Measurements from ENCODE around the gene BCL11A. TPM values are rescaled to one million over a fixed set of nuclear protein-coding genes. Genes with fewer than 3 reads are reported as not detected.

BCL11A gene
- total RNA-seq, 1 experiment from 2014 or later: 91.4 TPM

- no peak for DNase-seq
- WGBS (ENCODE audit: extremely low coverage, insufficient read length, low lambda C conversion rate): no CpG with 5 or more reads among the region's 8 CpGs
- H3K27me3 Mint-ChIP-seq (ENCODE audit: low read depth): peaks cover 14% of the 10 kb centered on the region
- no peak overlapping the region for H2BK15ac ChIP-seq (ENCODE audit: low read depth, low read length)
- no peak overlapping the region for H3T11ph ChIP-seq (ENCODE audit: low read length)
- no peak overlapping the region for H3K27ac Mint-ChIP-seq
- H3K4me1 Mint-ChIP-seq: peaks cover 41 to 55% of the 10 kb centered on the region in 2 experiments
- no peaks in the 10 kb centered on the region for H3K79me1 ChIP-seq (ENCODE audit: insufficient read depth, low read depth, low read length, poor library complexity, severe bottlenecking)
- H3K23me2 ChIP-seq (ENCODE audit: insufficient read length, low read depth, low read length, poor library complexity, severe bottlenecking): no peaks in the 10 kb centered on the region
- no peak overlapping the region for H3K4me2 ChIP-seq (ENCODE audit: insufficient read depth, insufficient read length, low read length)
- no peak overlapping the region for H2BK12ac ChIP-seq (ENCODE audit: insufficient read length, low read depth, low read length)
- no peaks in the 10 kb centered on the region for H3K9me3 ChIP-seq (ENCODE audit: control insufficient read depth, low read depth, low read length)
- no peak overlapping the region for H4K8ac ChIP-seq (replicated peaks; ENCODE audit: insufficient read length, low read depth, low read length)
- H3K56ac ChIP-seq (ENCODE audit: insufficient read length, low read depth, low read length): no peak overlapping the region
- H4K91ac ChIP-seq (ENCODE audit: insufficient read length, low read depth, low read length): no peak overlapping the region
- no peak overlapping the region for H2AFZ ChIP-seq (ENCODE audit: low read length)
- H2AK5ac ChIP-seq (ENCODE audit: insufficient read length, low read length): no peak overlapping the region
- H3K18ac ChIP-seq (ENCODE audit: insufficient read length, low read depth, low read length): no peak overlapping the region
- TF ChIP-seq CTCF (conservative IDR thresholded peaks at IDR 0.05): no peak
- H3K9me3 Mint-ChIP-seq: no peaks in the 10 kb centered on the region; a peak in 1 of 5 replicates
- no peak overlapping the region for H3K23ac ChIP-seq (ENCODE audit: insufficient read length, low read depth, low read length)
- H3K27me3 ChIP-seq (ENCODE audit: insufficient read depth, low read length): peaks cover 1% of the 10 kb centered on the region; the same call in 1 of the 2 replicates
- H3K4me3 Mint-ChIP-seq: no peak overlapping the region
- no peak overlapping the region for H4K5ac ChIP-seq (ENCODE audit: insufficient read length, low read depth, low read length)
- H2BK5ac ChIP-seq (ENCODE audit: insufficient read length, low read length): no peak overlapping the region
- H2BK120ac ChIP-seq (ENCODE audit: low read depth, low read length, poor library complexity, severe bottlenecking): no peak overlapping the region
- no peak overlapping the region for H3K4ac ChIP-seq (ENCODE audit: low read depth, low read length)
- no peaks in the 10 kb centered on the region for H4K20me1 ChIP-seq (ENCODE audit: control insufficient read depth, insufficient read depth, insufficient read length)
- H3K4me1 ChIP-seq (ENCODE audit: insufficient read depth, low read length): peaks cover 3% of the 10 kb centered on the region; the same call in 1 of the 2 replicates
- no peaks in the 10 kb centered on the region for H3K79me2 ChIP-seq (ENCODE audit: insufficient read depth, low read length)
- H3K36me3 Mint-ChIP-seq (ENCODE audit: insufficient read depth in 1 of 3, low read depth in 3 of 3): no peaks in the 10 kb centered on the region; a peak in 1 of 7 replicates
- no peak overlapping the region for H2BK20ac ChIP-seq (ENCODE audit: low read depth, low read length, poor library complexity, severe bottlenecking)
- no peak overlapping the region for H3K27ac ChIP-seq (ENCODE audit: insufficient read length, low read depth, low read length)
- no peak overlapping the region for H3K9ac ChIP-seq (ENCODE audit: extremely low read depth, insufficient read length, low read length)
- H3K14ac ChIP-seq (ENCODE audit: insufficient read depth, low read length): no peak overlapping the region
Observed at GRCh38 chr2:60408811-60409530, 144.5 kb downstream of the BCL11A start.
